Smooth muscle cell (in vitro differentiated cells): Measurements from ENCODE around the gene HAPLN3. TPM values are rescaled to one million over a fixed set of nuclear protein-coding genes. Genes with fewer than 3 reads are reported as not detected.

Source experiments
- DNase-seq: peaks from one replicate; lab custom pipeline; 2025; ENCODE audit not compliant: unreplicated experiment; lab: John Stamatoyannopoulos, UW
- H2AFZ ChIP-seq: fragments of 200-600 bp; sonication (generic); 2 replicates; pipeline ENCODE4 v1.6.0; 2016; ENCODE audit warnings: antibody characterized with exemption, low read depth, mild to moderate bottlenecking
- H3F3A ChIP-seq: fragments of 200-600 bp; sonication (generic); 2 replicates; pipeline ENCODE4 v1.6.0; 2017; ENCODE audit warnings: antibody characterized with exemption, low read depth
- H3K27ac ChIP-seq: fragments of 200-600 bp; sonication (generic); 2 replicates; pipeline ENCODE4 v1.5.1; 2016; ENCODE audit warnings: low read depth, mild to moderate bottlenecking
- H3K27me3 ChIP-seq: fragments of 200-600 bp; sonication (generic); 2 replicates; pipeline ENCODE4 v1.6.1; 2016; ENCODE audit warnings: low read depth, mild to moderate bottlenecking
- H3K36me3 ChIP-seq: fragments of 200-600 bp; sonication (generic); 2 replicates; pipeline ENCODE4 v1.5.1; 2016; ENCODE audit warnings: low read depth
- H3K4me1 ChIP-seq: fragments of 200-600 bp; sonication (generic); 2 replicates; pipeline ENCODE4 v1.5.1; 2016; ENCODE audit warnings: low read depth
- H3K4me2 ChIP-seq: fragments of 200-600 bp; sonication (generic); 2 replicates; pipeline ENCODE4 v1.6.0; 2016; ENCODE audit warnings: mild to moderate bottlenecking
- H3K4me3 ChIP-seq: fragments of 200-600 bp; sonication (generic); 2 replicates; pipeline ENCODE4 v1.5.1; 2016; ENCODE audit warnings: mild to moderate bottlenecking
- H3K79me2 ChIP-seq: fragments of 200-600 bp; sonication (generic); 2 replicates; pipeline ENCODE4 v1.6.0; 2016; ENCODE audit warnings: low read depth, mild to moderate bottlenecking
- H3K9ac ChIP-seq: fragments of 200-600 bp; sonication (generic); 2 replicates; pipeline ENCODE4 v1.6.0; 2016; ENCODE audit warnings: low read depth
- H3K9me3 ChIP-seq: fragments of 200-600 bp; sonication (generic); replicated peaks from 2 replicates; pipeline ENCODE4 v1.5.1; 2016; ENCODE audit warnings: low read depth
- H4K20me1 ChIP-seq: fragments of 200-600 bp; sonication (generic); 2 replicates; pipeline ENCODE4 v1.6.0; 2016; ENCODE audit warnings: low read depth
- WGBS: methylation state at CpG from one replicate; pipeline ENCODE4 v1.1.7; 2016; ENCODE audit warnings: low lambda C conversion rate; 5-methylcytosine and 5-hydroxymethylcytosine counted together
- polyA plus RNA-seq: library from polyadenylated mRNA; unstranded; fragments of >200 nt; fragmentation: Nextera tagmentation; extraction: Ambion mirVana; gene quantifications from 2 replicates; pipeline ENCODE4 v1.2.1, GENCODE V29; 2016
- total RNA-seq: library from RNA; depleted of rRNA; stranded (reverse); fragments of >200 nt; gene quantifications from 2 replicates; pipeline ENCODE4 v1.2.3, GENCODE V29; 2014
- TF ChIP-seq, protein P1 (sequence below): fragments of 200-600 bp; sonication (generic); IDR thresholded peaks from 2 replicates; pipeline ENCODE4 v1.5.1; 2017; ENCODE audit warnings: borderline replicate concordance, mild to moderate bottlenecking, antibody characterized with exemption; ENCODE audit not compliant: insufficient read depth, poor library complexity, severe bottlenecking

Gene HAPLN3
- total and polyA plus RNA-seq, 2 experiments from 2014 or later, result 4.5 to 5.2 TPM

DNA sequence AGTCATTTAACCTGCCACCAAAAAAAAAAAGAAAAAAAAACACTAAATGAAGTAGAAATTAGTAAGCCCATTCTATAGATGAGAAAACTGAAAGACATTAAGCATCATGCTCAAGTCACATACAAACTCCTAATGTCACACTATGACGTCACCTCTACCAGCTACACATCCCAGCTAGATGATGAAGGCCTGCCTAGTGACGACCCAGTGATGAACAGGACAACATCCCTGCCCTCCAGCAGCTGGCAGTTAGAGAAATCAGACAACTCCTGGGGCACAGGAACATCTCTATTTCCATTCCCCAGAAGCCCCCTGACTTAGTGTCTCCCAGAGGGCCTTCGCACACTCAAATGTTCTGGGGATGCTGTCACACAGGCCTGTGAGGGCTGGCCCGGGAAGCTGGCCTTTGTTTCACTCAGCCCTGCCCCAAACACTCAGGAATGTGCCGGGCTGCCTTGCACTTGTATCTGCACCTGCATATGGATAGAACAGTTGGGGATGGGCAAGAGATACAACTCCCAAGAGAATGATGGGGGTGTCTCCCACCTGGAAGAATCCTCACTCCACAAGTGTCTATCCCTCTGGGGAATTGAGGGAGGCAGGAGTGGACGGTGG lies 7.0 kb upstream of the HAPLN3 start:
- no peak overlapping the region for H3K4me2 ChIP-seq
- no peaks in the 10 kb centered on the region for H3F3A ChIP-seq
- H3K27me3 ChIP-seq, result no peaks in the 10 kb centered on the region
- H3K4me3 ChIP-seq, result no peak overlapping the region
- 85% methylated on average over 6 of the region's 6 CpGs for WGBS
- no peaks in the 10 kb centered on the region for H3K79me2 ChIP-seq
- H3K9me3 ChIP-seq, result no peaks in the 10 kb centered on the region
- no peak for DNase-seq
- no peak overlapping the region for H3K27ac ChIP-seq
- H4K20me1 ChIP-seq, result peaks cover 53% of the 10 kb centered on the region
- H2AFZ ChIP-seq, result no peak overlapping the region
- peaks cover 7% of the 10 kb centered on the region for H3K4me1 ChIP-seq
- TF ChIP-seq, protein P1, sequence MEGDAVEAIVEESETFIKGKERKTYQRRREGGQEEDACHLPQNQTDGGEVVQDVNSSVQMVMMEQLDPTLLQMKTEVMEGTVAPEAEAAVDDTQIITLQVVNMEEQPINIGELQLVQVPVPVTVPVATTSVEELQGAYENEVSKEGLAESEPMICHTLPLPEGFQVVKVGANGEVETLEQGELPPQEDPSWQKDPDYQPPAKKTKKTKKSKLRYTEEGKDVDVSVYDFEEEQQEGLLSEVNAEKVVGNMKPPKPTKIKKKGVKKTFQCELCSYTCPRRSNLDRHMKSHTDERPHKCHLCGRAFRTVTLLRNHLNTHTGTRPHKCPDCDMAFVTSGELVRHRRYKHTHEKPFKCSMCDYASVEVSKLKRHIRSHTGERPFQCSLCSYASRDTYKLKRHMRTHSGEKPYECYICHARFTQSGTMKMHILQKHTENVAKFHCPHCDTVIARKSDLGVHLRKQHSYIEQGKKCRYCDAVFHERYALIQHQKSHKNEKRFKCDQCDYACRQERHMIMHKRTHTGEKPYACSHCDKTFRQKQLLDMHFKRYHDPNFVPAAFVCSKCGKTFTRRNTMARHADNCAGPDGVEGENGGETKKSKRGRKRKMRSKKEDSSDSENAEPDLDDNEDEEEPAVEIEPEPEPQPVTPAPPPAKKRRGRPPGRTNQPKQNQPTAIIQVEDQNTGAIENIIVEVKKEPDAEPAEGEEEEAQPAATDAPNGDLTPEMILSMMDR, result no peak
- no peak overlapping the region for H3K9ac ChIP-seq
- H3K36me3 ChIP-seq, result no peaks in the 10 kb centered on the region

GRCh38 chr15:88901508-88902220 lies 6.3 kb upstream of the HAPLN3 start:
- Histone ChIP-seq H3K9ac (no peak overlapping the region), H3K27ac (peak overlapping the region; percentile 56), H2AFZ (no peak overlapping the region), H3K9me3 (no peaks in the 10 kb centered on the region), H3K4me1 (peaks cover 14% of the 10 kb centered on the region), H3K36me3 (no peaks in the 10 kb centered on the region), H3K27me3 (no peaks in the 10 kb centered on the region), H4K20me1 (peaks cover 52% of the 10 kb centered on the region), H3K4me3 (no peak overlapping the region), H3K79me2 (no peaks in the 10 kb centered on the region), H3K4me2 (no peak overlapping the region), H3F3A (no peaks in the 10 kb centered on the region)
- no peak for DNase-seq
- 95% methylated on average over 15 of the region's 15 CpGs for WGBS
- TF ChIP-seq, protein P1, result no peak

DNA sequence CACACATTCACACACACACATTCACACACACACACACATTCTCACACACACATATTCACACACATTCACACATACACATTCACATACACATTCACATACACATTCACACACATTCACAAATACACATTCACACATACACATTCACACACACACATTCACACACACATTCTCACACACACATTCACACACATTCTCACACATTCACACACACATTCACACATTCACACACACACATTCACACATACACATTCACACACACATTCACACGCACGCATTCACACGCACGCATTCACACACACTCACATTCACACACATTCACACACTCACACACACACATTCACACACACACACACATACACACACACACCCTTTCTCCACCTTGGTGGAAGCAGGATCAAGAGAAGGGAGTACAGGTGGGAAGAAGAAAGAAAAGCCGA lies 5.7 kb upstream of the HAPLN3 start:
- peaks cover 46% of the 10 kb centered on the region for H4K20me1 ChIP-seq
- H3K4me2 ChIP-seq, result no peak overlapping the region
- no peaks in the 10 kb centered on the region for H3K27me3 ChIP-seq
- no peak overlapping the region for H3K4me3 ChIP-seq
- no peaks in the 10 kb centered on the region for H3F3A ChIP-seq
- no peak for DNase-seq
- H3K9ac ChIP-seq, result no peak overlapping the region
- peaks cover 15% of the 10 kb centered on the region for H3K4me1 ChIP-seq
- TF ChIP-seq, protein P1, result no peak
- H2AFZ ChIP-seq, result no peak overlapping the region
- H3K9me3 ChIP-seq, result no peaks in the 10 kb centered on the region
- no peaks in the 10 kb centered on the region for H3K79me2 ChIP-seq
- no peaks in the 10 kb centered on the region for H3K36me3 ChIP-seq
- H3K27ac ChIP-seq, result peak overlapping the region; percentile 56
- WGBS, result 77% methylated on average over 3 of the region's 5 CpGs
